Naive thymus-derived CD4-positive, alpha-beta T cell (primary cell): Measurements from ENCODE around the gene NADK. TPM values are rescaled to one million over a fixed set of nuclear protein-coding genes. Genes with fewer than 3 reads are reported as not detected.
"Not testable (repeated sequence)": the region's sequence is repeated elsewhere in the genome, so short reads cannot be mapped to it uniquely, and the experiment has no call there.

Experiments used
- ATAC-seq: fragments of 150-1000 bp; cut with Tn5 transposase; 2 replicates; pipeline ENCODE4 v1.10.0; 2021; ENCODE audit warnings: mild to moderate bottlenecking, moderate library complexity
- CTCF ChIA-PET: fragments of 350-600 bp; sonication (Branson Sonifier 250); formaldehyde crosslinking; loops from one replicate; lab custom pipeline; 2021; ENCODE audit warnings: antibody characterized with exemption; lab: Charles Lee
- POLR2A ChIA-PET: fragments of 350-600 bp; sonication (Branson Sonifier 250); formaldehyde crosslinking; loops from one replicate; lab custom pipeline; 2021; ENCODE audit warnings: antibody characterized with exemption, inconsistent platforms; lab: Charles Lee
- DNase-seq, 9 donors: peaks; one replicate each; pipeline versions ENCODE4 v3.0.0 to v3.0.0-alpha.2; 2020 to 2022; ENCODE audit warnings: mixed read lengths in 1 of 9
- H3K27ac ChIP-seq: one replicate; pipeline ENCODE4 v1.7.0; 2013; ENCODE audit warnings: mild to moderate bottlenecking, low read depth, low read length, moderate library complexity
- H3K27me3 ChIP-seq, 2 donors: one replicate each; pipeline ENCODE4 v1.7.0; 2013; ENCODE audit warnings: low read length in 2 of 2, mild to moderate bottlenecking in 2 of 2, moderate library complexity in 2 of 2; ENCODE audit not compliant: control insufficient read depth in 2 of 2, insufficient read depth in 2 of 2
- H3K36me3 ChIP-seq, 3 experiments: 1 replicate in 2 of 3; 2 replicates in 1 of 3; pipeline ENCODE4 v1.7.0; 2013; ENCODE audit warnings: low read length in 3 of 3, mild to moderate bottlenecking in 3 of 3, moderate library complexity in 1 of 3; ENCODE audit not compliant: insufficient read depth in 3 of 3, control insufficient read depth in 2 of 3
- H3K4me1 ChIP-seq, 2 donors: one replicate each; pipeline ENCODE4 v1.7.0; 2013; ENCODE audit warnings: low read length in 2 of 2, mild to moderate bottlenecking in 2 of 2, moderate library complexity in 1 of 2; ENCODE audit not compliant: control insufficient read depth in 2 of 2, insufficient read depth in 2 of 2
- H3K4me3 ChIP-seq: 2 replicates; pipeline ENCODE4 v1.7.0; 2013; ENCODE audit warnings: mild to moderate bottlenecking, low read length
- H3K9me3 ChIP-seq, 3 experiments: 1 replicate in 2 of 3; 2 replicates in 1 of 3; pipeline ENCODE4 v1.7.0; 2013; ENCODE audit warnings: low read length in 3 of 3; ENCODE audit not compliant: control insufficient read depth in 2 of 3
- H3K27ac Mint-ChIP-seq, 9 donors: one replicate each; pipeline ENCODE4 v1.8.0; 2020 to 2022; ENCODE audit warnings: mixed read lengths in 9 of 9, mild to moderate bottlenecking in 8 of 9, moderate library complexity in 5 of 9, inconsistent platforms in 2 of 9
- H3K27me3 Mint-ChIP-seq, 5 donors: one replicate each; pipeline ENCODE4 v1.8.0; 2021 to 2022; ENCODE audit warnings: mixed read lengths in 5 of 5, mild to moderate bottlenecking in 1 of 5
- H3K36me3 Mint-ChIP-seq, 5 donors: one replicate each; pipeline ENCODE4 v1.8.0; 2020 to 2022; ENCODE audit warnings: mixed read lengths in 5 of 5, mild to moderate bottlenecking in 3 of 5, inconsistent platforms in 1 of 5
- H3K4me1 Mint-ChIP-seq, 7 donors: one replicate each; pipeline ENCODE4 v1.8.0; 2020 to 2022; ENCODE audit warnings: mixed read lengths in 7 of 7, mild to moderate bottlenecking in 3 of 7, inconsistent platforms in 1 of 7
- H3K4me3 Mint-ChIP-seq, 10 donors: one replicate each; pipeline ENCODE4 v1.8.0; 2020 to 2022; ENCODE audit warnings: mild to moderate bottlenecking in 10 of 10, mixed read lengths in 10 of 10, moderate library complexity in 6 of 10, inconsistent platforms in 2 of 10
- H3K9me3 Mint-ChIP-seq, 11 donors: one replicate each; pipeline ENCODE4 v1.8.0; 2020 to 2022; ENCODE audit warnings: mixed read lengths in 11 of 11, mild to moderate bottlenecking in 4 of 11, inconsistent platforms in 1 of 11, moderate library complexity in 1 of 11
- intact Hi-C, 2 donors: fragments of 100-400 bp; cut with micrococcal nuclease; formaldehyde crosslinking; loops; one replicate each; pipeline ENCODE4 v1.15.1; 2023
- polyA plus RNA-seq, 2 donors: library from polyadenylated mRNA; unstranded; fragments of 300-500 nt; fragmentation: Illumina TruSeq; gene quantifications; one replicate each; pipeline ENCODE4 v1.2.3, GENCODE V29; 2021
- total RNA-seq, 6 experiments: library from RNA in 5 of 6; stranded (reverse) in 5 of 6; gene quantifications; 1 replicate in 5 of 6; 2 replicates in 1 of 6; pipeline ENCODE4 v1.2.3 and lab custom pipeline; 2021 to 2026

Gene NADK
- total and polyA plus RNA-seq, 7 experiments from 2014 or later, result 14.7 to 115 (median 49.4) TPM

DNA sequence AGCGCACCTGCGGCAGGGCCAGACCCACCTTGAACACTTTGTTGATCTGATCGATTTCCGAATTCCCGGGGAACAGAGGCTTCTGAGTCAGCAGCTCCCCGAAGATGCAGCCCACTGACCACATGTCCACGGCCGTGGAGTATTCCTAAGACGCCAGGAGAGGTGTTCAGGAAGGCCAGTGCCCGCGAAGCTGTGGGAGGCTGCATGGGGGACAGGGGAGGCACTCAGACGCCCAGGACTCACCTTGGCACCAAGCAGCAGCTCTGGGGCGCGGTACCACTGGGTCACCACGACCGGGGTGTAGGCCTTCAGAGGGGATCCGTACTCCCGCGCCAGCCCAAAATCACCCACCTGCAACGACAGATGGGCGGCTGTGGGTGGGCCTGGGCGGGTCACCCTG, 74.5 kb downstream of the NADK start:
- Histone ChIP-seq H3K4me1 (no peaks in the 10 kb centered on the region), H3K27me3 (no peaks in the 10 kb centered on the region), H3K27ac (no peak overlapping the region), H3K4me3 (no peak overlapping the region), H3K9me3 (no peaks in the 10 kb centered on the region), H3K36me3 (peaks cover 0 to 23% (median 0%) of the 10 kb centered on the region in 3 experiments)
- no peaks in the 10 kb centered on the region for H3K4me1 Mint-ChIP-seq
- POLR2A ChIA-PET, result no interaction called here
- intact Hi-C loops, result no loop called here
- peaks cover 0 to 7% (median 0%) of the 10 kb centered on the region in 5 donors for H3K36me3 Mint-ChIP-seq
- ATAC-seq, result no peak
- H3K27ac Mint-ChIP-seq, result no peak overlapping the region
- DNase-seq, result no peak
- H3K4me3 Mint-ChIP-seq, result no peak overlapping the region
- no peaks in the 10 kb centered on the region for H3K27me3 Mint-ChIP-seq
- H3K9me3 Mint-ChIP-seq, result no peaks in the 10 kb centered on the region
- CTCF ChIA-PET, result no interaction called here

GRCh38 chr1:1702506-1702905, 75.8 kb downstream of the NADK start:
- H3K36me3 Mint-ChIP-seq, H3K27ac Mint-ChIP-seq, intact Hi-C loops, H3K4me1 ChIP-seq, H3K4me3 Mint-ChIP-seq, CTCF ChIA-PET, H3K27ac ChIP-seq, H3K9me3 Mint-ChIP-seq, ATAC-seq, POLR2A ChIA-PET, H3K9me3 ChIP-seq, H3K27me3 Mint-ChIP-seq, H3K27me3 ChIP-seq, DNase-seq, H3K4me1 Mint-ChIP-seq, H3K4me3 ChIP-seq: not testable (repeated sequence)
- H3K36me3 ChIP-seq, result peaks cover 0 to 23% (median 0%) of the 10 kb centered on the region in 3 experiments

Other genes with a start within 250 kb of the NADK start
- 1 to 10 TPM in 3 of 5 experiments, under 1 TPM in 1, not detected in 1; 0.66 to 2.8 (median 1.7) TPM for gene TMEM240, start 237.8 kb downstream of the NADK start, total RNA-seq
- gene TMEM240, start 237.8 kb downstream of the NADK start, polyA plus RNA-seq, result under 1 TPM in 1 of 2 donors, not detected in 1; 0.84 TPM
- 100 to 1,000 TPM; 121 to 148 (median 137) TPM for gene SSU72, start 203.6 kb downstream of the NADK start, total RNA-seq
- gene SSU72, start 203.6 kb downstream of the NADK start, polyA plus RNA-seq, result 100 to 1,000 TPM; 211 to 267 TPM
- gene FNDC10, start 178.3 kb downstream of the NADK start, total RNA-seq, result 10 to 100 TPM in 1 of 5 experiments, 1 to 10 TPM in 4; 3.2 to 10.7 (median 4.0) TPM
- gene FNDC10, start 178.3 kb downstream of the NADK start, polyA plus RNA-seq, result 1 to 10 TPM; 1.3 to 1.6 TPM
- 100 to 1,000 TPM in 2 of 5 experiments, 10 to 100 TPM in 3; 45.6 to 129 (median 65.7) TPM for gene MIB2, start 163.0 kb downstream of the NADK start, total RNA-seq
- gene MIB2, start 163.0 kb downstream of the NADK start, polyA plus RNA-seq, result 10 to 100 TPM; 23.4 to 36.7 TPM
- gene MMP23B, start 146.3 kb downstream of the NADK start, total RNA-seq, result 10 to 100 TPM in 1 of 5 experiments, 1 to 10 TPM in 4; 2.7 to 12.8 (median 4.2) TPM
- not detected for gene MMP23B, start 146.3 kb downstream of the NADK start, polyA plus RNA-seq
- gene CDK11B, start 119.5 kb downstream of the NADK start, total RNA-seq, result 10 to 100 TPM; 32.3 to 45.4 (median 41.9) TPM
- gene CDK11B, start 119.5 kb downstream of the NADK start, polyA plus RNA-seq, result 10 to 100 TPM; 11.8 to 16.5 TPM
- gene SLC35E2B, start 85.7 kb downstream of the NADK start, total RNA-seq, result 100 to 1,000 TPM in 2 of 5 experiments, 10 to 100 TPM in 3; 69.9 to 138 (median 76.7) TPM
- 10 to 100 TPM; 45.4 to 66.3 TPM for gene SLC35E2B, start 85.7 kb downstream of the NADK start, polyA plus RNA-seq
- 100 to 1,000 TPM in 4 of 5 experiments, 10 to 100 TPM in 1; 91.5 to 218 (median 157) TPM for gene CDK11A, start 54.1 kb downstream of the NADK start, total RNA-seq
- gene CDK11A, start 54.1 kb downstream of the NADK start, polyA plus RNA-seq, result 10 to 100 TPM in 1 of 2 donors, 1 to 10 TPM in 1; 9.8 to 17.2 TPM
- gene GNB1, start 112.6 kb upstream of the NADK start, total RNA-seq, result 100 to 1,000 TPM; 170 to 358 (median 246) TPM
- 10 to 100 TPM; 48.1 to 62.3 TPM for gene GNB1, start 112.6 kb upstream of the NADK start, polyA plus RNA-seq
- 1 to 10 TPM in 3 of 5 experiments, under 1 TPM in 1, not detected in 1; 0.94 to 2.5 (median 1.4) TPM for gene CALML6, start 136.8 kb upstream of the NADK start, total RNA-seq
- not detected for gene CALML6, start 136.8 kb upstream of the NADK start, polyA plus RNA-seq
- 1 to 10 TPM in 1 of 5 experiments, not detected in 4; 1.1 TPM for gene TMEM52, start 140.8 kb upstream of the NADK start, total RNA-seq
- gene TMEM52, start 140.8 kb upstream of the NADK start, polyA plus RNA-seq, result under 1 TPM in 1 of 2 donors, not detected in 1; 0.45 TPM
- gene CFAP74, start 225.3 kb upstream of the NADK start, total RNA-seq, result not detected
- gene CFAP74, start 225.3 kb upstream of the NADK start, polyA plus RNA-seq, result not detected
- under 1 TPM in 2 of 5 experiments, not detected in 3; 0.17 to 0.21 TPM for gene GABRD, start 240.9 kb upstream of the NADK start, total RNA-seq
- under 1 TPM in 1 of 2 donors, not detected in 1; 0.31 TPM for gene GABRD, start 240.9 kb upstream of the NADK start, polyA plus RNA-seq